ENCODE measurements around the gene NEU2.

DNA sequence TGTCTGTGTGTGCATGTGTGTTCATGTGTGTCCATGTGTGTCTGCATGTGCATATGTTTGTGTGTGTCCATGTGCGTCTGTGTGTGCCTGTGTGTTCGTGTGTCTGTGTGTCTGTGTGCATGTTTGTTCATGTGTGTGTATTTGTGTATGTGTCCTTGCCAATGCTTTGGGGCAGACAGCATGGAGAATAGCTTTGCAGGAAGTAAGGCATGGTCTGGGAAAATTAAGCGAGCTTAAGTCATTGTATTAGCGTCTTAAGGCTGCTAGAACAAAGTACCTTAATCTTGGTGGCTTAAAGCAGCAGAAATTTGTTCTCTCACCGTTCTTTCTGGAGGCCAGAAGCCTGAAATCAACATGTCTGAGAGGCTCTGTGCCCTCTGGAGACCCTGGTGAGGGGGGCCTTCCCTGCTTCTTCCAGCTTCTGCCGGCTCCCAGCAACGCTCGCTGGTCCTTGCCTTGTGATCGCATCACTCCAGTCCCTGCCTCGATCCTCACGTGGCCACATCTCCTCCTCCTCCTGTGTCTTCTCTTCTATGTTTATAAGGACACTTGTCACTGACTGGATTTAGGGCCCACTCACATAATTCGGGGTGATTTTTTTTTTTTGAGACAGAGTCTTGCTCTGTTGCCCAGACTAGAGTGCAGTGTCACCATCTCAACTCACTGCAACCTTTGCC lies 3.8 kb downstream of the NEU2 start:
- TF ChIP-seq POLR2A (IDR thresholded peaks at IDR 0.05; ENCODE audit: low read depth, low read length): no peak
- no peak for TF ChIP-seq POLR2AphosphoS5 (IDR thresholded peaks at IDR 0.05; ENCODE audit: low read depth, low read length)
